ENCODE measurements around the gene SLC34A1. TPM values are rescaled to one million over a fixed set of nuclear protein-coding genes. Genes with fewer than 3 reads are reported as not detected.

Gene SLC34A1
- total RNA-seq, 1 donor from 2014 or later = not detected

GRCh38 chr5:177392765-177393164 lies 8.5 kb downstream of the SLC34A1 start:
- no peak for TF ChIP-seq CTCF (IDR thresholded peaks at IDR 0.05)
- no peak overlapping the region for H3K4me3 Mint-ChIP-seq (ENCODE audit: unreplicated experiment)
- no peak overlapping the region for H3K27ac Mint-ChIP-seq (ENCODE audit: unreplicated experiment)
- peaks cover 2% of the 10 kb centered on the region for H3K27me3 Mint-ChIP-seq (ENCODE audit: low read depth)
- H3K4me1 Mint-ChIP-seq (ENCODE audit: low read depth) = peaks cover 19% of the 10 kb centered on the region
- no peaks in the 10 kb centered on the region for H3K36me3 Mint-ChIP-seq (ENCODE audit: low read depth)
- no peaks in the 10 kb centered on the region for H3K9me3 Mint-ChIP-seq (ENCODE audit: low read depth)
- no peak for DNase-seq (ENCODE audit: low spot score)

GRCh38 chr5:177393206-177393765 lies 9.1 kb downstream of the SLC34A1 start:
- TF ChIP-seq CTCF (IDR thresholded peaks at IDR 0.05) = no peak
- Mint-ChIP-seq H3K9me3 (ENCODE audit: low read depth) (no peaks in the 10 kb centered on the region), H3K4me3 (ENCODE audit: unreplicated experiment) (no peak overlapping the region), H3K27me3 (ENCODE audit: low read depth) (peaks cover 2% of the 10 kb centered on the region), H3K4me1 (ENCODE audit: low read depth) (peaks cover 19% of the 10 kb centered on the region), H3K36me3 (ENCODE audit: low read depth) (no peaks in the 10 kb centered on the region), H3K27ac (ENCODE audit: unreplicated experiment) (no peak overlapping the region)
- no peak for DNase-seq (ENCODE audit: low spot score)

GRCh38 chr5:177393990-177394389 lies 9.8 kb downstream of the SLC34A1 start:
- Mint-ChIP-seq H3K4me1 (ENCODE audit: low read depth) (peaks cover 15% of the 10 kb centered on the region), H3K27me3 (ENCODE audit: low read depth) (peaks cover 2% of the 10 kb centered on the region), H3K9me3 (ENCODE audit: low read depth) (no peaks in the 10 kb centered on the region), H3K27ac (ENCODE audit: unreplicated experiment) (no peak overlapping the region), H3K36me3 (ENCODE audit: low read depth) (no peaks in the 10 kb centered on the region), H3K4me3 (ENCODE audit: unreplicated experiment) (no peak overlapping the region)
- TF ChIP-seq CTCF (IDR thresholded peaks at IDR 0.05) = no peak
- DNase-seq (ENCODE audit: low spot score) = no peak

- no peak for DNase-seq (ENCODE audit: low spot score)
- H3K4me3 Mint-ChIP-seq (ENCODE audit: unreplicated experiment) = no peak overlapping the region
- no peak overlapping the region for H3K27ac Mint-ChIP-seq (ENCODE audit: unreplicated experiment)
Measured at GRCh38 chr5:177396078-177396477, 11.8 kb downstream of the SLC34A1 start.

GRCh38 chr5:177396807-177397206 lies 12.6 kb downstream of the SLC34A1 start:
- Mint-ChIP-seq H3K36me3 (ENCODE audit: low read depth) (no peaks in the 10 kb centered on the region), H3K27ac (ENCODE audit: unreplicated experiment) (no peak overlapping the region), H3K4me3 (ENCODE audit: unreplicated experiment) (no peak overlapping the region), H3K27me3 (ENCODE audit: low read depth) (peaks cover 2% of the 10 kb centered on the region), H3K4me1 (ENCODE audit: low read depth) (no peaks in the 10 kb centered on the region), H3K9me3 (ENCODE audit: low read depth) (no peaks in the 10 kb centered on the region)
- no peak for TF ChIP-seq CTCF (IDR thresholded peaks at IDR 0.05)
- no peak for DNase-seq (ENCODE audit: low spot score)

More at GRCh38 chr5:177396078-177396477, 11.8 kb downstream of the SLC34A1 start:
- Mint-ChIP-seq H3K36me3 (ENCODE audit: low read depth) (no peaks in the 10 kb centered on the region), H3K27me3 (ENCODE audit: low read depth) (peaks cover 2% of the 10 kb centered on the region), H3K4me1 (ENCODE audit: low read depth) (no peaks in the 10 kb centered on the region), H3K9me3 (ENCODE audit: low read depth) (no peaks in the 10 kb centered on the region)
- TF ChIP-seq CTCF (IDR thresholded peaks at IDR 0.05) = no peak

All from chondrocyte (in vitro differentiated cells).